ENCODE results near the gene CCL25.
"Not testable (repeated sequence)": the region's sequence is repeated elsewhere in the genome, so short reads cannot be mapped to it uniquely, and the experiment has no call there.

Gene CCL25

DNA sequence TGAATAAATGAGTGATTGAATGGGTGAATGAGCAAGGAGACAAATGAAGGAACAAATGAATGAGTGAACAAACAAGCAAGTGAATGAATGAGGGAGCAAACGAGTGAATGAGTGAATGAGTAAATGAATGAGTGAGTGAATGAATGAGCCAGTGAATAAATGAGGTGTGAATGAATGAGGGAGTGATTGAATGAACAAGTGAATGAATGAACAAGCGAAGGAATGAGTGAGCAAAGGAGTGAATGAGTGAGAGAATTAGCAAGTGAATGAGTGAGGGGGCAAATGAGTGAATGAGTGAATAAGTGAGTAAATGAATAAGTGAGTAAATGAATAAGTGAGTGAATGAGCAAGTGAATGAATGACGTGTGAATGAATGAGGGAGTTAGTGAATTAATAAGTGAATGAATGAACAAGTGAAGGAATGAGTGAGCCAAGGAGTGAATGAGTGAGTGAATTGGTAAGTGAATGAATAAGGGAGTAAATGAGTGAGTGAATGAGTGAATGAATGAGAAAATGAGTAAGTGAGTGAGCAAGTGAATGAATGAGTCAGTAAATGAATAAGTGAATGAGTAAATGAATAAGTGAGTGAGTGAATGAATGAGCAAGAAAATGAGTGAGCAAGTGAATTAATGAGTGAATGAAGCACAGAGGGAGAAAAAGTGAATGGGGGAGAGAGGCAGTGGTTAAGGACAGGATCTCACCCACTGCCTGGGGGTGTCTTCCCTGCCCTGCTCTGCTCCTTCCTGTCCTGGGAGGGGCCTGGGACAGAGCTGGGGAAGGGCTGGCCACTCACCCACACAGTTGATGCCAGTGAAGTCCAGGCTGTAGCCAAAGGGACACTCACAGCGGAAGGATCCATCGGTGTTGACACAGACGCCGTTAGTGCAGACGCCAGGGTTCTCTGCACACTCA is 36.4 kb downstream of the CCL25 start:
- no peak for DNase-seq

DNA sequence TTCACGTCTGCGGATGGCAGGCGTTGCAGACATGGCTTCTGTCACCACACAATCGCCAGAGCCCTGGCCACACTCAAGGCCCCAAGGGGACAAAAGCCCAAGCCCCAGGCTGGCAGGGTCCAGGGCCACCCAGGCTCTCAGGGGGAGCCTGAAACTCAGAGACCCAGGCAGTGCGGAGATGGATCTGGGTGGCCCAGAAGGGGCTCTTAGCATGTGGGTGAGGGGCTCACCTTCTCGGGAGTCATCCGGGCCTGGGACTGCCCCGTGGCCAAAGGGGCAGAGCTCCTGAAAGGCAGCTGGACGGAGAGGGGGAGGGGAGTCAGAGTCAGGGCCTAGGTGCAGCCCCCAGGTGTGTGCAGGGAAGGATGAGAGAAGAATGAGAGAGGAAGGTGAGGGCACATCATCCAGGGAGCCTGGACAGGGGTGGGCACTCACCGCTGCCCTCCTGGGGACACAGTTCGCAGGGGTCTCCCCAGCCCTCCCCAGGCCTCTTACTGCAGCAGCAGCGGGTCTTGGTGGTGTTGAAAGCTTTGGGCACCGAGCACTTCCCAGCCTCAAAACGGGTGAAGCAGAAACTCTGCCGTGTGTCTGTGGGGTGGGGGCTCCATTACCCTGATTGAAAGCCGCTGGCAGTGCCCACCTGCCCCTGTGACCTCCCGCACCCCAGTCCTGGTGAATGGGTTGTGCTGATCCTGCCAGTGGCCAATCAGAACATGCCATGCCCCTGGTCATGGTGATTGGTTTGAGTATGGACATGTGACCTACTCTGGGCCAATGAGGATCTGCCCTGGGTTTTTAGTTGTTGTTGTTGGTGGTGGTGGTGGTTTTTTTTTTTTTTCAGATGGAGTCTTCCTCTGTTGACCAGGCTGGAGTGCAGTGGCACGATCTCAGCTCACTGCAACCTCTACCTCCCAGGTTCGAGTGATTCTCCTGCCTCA is 37.4 kb downstream of the CCL25 start:
- DNase-seq: no peak

DNA sequence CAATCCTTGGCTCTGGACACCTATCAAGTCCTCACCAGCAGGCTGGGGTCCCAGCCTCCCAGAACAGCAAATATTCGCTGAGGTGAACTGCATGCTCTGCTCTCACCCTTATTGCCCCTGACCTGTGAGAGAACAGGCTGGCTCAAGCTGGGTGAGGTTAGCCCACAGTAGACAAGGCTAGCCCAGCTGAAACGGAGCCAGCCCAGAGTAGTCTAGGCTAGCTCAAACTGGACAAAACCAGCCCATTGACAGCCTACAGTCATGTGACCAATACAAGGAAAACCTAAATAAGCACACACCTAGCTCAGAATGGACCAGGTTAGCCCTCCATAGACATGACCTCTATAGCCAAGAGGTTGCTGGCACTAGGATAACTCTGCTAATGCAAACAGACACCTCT is 38.4 kb downstream of the CCL25 start:
- DNase-seq: no peak

DNA sequence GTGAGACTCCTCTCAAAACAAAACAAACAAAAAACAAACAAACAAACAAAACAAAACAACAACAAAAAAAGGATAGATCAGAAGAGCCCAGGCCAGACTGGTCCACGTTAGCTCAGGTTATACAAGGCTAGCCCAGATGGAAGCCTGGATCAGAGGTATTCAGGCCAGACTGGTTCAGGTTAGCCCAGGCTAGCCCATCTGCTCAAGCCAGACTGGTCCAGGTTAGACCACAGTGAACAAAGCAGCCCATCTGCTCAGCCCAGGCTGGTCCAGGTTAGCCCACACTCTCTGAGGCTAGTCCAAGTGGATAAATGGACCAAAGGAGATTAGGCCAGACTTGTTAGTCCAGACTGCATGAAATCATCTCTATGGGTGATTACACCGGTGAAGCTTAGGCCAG is 41.2 kb downstream of the CCL25 start:
- no peak for DNase-seq

DNA sequence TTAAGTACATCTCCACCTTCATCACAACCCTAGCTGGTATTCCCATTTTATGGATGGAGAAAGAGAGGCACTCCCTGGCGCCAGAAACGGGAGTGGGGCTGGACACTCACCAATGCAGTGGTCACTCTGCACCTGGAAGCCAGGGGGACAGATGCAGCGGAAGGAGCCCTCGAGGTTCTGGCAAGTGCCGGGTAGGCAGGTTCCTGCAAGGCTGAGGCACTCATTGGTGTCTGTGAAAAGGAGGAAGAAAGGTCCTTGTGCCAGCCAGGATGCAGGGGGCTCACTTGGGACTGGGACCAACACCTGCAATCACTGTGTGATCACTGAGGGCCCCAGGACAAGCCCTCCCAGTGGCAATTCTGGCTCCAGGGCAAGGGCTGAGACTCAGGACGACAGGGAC is 41.8 kb downstream of the CCL25 start:
- DNase-seq: no peak

DNA sequence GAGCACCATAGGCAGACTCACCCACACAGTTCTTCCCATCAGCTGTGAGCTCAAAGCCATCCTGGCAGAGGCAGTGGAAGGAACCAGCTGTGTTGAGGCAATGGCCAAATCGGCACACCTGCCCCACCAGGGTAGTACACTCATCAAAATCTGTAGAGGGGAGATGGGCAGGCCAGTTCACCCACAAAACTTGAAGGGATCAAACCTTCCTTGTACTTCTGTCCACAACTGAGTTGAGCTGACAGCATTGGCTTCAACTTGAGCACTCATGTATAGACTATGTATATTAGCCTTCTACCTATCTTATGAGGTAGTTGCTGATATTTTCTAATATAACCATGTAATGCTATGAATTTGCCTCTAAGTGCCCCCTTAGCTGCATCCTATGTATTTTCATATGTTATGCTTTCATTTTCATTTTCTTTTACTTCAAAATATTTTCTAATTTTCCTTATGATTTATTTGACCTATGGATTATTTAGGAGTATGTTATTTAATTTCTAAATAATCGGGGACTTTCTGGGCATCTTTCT is 42.9 kb downstream of the CCL25 start:
- DNase-seq: no peak

DNA sequence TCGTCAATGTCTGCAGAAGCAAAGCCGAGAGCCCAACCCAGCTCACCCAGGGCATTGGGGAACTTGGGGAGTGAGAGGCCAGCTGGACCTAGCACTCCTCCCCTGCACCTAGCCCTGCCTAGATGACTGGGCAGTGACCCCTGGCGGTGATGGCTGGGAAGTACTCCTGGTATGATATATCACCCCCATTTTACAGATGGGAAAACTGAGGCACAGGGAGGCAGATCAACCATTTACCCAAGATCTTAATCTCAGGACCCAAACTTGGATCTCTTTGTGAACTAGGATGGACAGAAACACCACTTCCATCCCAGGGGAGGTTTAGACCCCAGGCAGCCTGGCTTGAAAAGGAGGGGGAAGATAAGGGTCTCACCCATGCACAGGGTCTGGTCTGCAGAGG is 43.5 kb downstream of the CCL25 start:
- DNase-seq: no peak

DNA sequence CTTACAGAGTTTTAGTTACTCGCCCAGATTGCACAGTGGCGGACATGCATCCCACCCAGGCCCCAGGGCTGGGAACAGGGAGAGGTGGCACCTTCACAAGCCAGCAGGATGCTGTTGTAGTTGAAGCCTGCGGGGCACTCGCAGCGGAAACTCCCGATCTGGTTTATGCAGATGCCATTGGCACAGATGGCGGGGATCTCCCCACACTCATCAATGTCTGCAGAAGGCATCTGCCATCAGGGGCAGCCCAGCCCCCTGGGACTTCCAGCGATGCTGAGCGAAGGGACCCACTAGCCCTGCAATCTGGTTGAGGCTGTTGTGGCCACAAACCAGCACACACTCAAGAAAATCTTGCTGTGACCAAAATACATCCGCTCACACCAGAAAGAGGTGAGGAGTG is 44.6 kb downstream of the CCL25 start:
- DNase-seq: no peak

DNA sequence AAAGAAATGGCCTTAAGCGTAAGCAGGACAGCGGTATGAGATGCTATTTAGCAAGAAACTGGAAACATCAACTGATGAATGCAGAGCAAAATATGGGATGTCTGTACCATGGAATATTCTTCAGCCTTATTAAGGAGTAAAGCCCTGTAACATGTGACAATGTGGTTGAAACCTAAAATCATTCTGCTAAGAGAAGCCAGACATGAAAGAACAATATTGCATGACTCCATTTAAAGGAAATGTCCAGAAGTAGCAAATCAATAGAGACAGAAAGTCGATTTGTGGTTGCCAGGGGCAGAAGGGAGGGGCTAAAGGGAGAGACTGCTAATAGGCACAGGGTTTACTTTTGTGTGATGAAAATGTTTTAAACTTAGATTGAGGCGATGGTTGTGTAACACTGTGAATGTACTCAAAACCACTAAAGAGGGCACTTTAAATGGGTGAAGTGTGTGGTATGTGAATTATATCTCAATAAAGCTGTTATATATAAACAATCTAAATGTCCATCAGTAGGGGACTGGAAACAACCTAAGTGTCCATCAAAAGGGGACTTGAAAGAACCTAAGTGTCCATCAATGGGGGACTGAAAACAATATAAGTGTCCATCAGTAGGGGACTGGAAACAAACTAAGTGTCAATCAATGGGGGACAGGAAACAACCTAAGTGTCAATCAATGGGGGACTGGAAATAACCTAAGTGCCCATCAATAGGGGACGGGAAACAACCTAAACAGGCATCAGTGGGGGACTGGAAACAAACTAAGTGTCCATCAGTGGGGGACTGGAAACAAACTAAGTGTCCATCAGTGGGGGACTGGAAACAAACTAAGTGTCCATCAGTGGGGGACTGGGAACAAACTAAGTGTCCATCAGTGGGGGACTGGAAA is 45.4 kb downstream of the CCL25 start:
- no peak for DNase-seq

DNA sequence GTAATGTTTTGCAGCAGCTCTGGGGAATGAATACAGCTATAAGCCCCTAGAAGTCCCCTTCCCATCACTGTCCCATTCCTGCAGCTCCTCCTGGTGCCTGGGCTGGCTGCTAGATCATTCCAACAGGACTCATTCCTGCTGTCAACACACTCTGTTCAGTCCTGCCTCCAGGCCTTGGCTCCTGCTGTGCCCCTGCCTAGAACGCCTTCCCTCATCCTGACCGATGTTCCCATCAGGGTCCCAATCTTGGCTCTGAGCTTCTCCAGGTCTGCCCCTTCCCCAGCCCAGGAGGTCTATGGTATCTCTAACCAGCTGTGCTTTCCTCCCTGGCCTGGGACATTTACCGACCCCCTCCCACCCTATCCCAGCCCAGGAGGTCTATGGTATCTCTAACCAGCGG is 48.8 kb downstream of the CCL25 start:
- no peak for DNase-seq

DNA sequence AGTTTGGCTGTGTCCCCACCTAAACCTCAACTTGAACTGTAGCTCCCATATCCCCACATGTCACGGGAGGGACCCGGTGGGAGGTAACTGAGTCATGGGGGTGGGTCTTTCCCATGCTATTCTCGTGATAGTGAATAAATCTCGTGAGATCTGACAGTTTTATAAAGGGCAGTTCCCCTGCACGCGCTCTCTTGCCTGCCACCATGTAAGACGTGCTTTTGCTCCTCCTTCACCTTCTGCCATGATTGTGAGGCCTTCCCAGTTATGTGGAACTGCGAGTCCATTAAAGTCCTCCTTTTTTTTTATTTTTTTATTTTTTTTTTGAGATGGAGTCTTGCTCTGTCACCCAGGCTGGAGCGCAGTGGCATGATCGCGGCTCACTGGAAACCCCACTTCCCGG is 49.4 kb downstream of the CCL25 start:
- DNase-seq: not testable (repeated sequence)

DNA sequence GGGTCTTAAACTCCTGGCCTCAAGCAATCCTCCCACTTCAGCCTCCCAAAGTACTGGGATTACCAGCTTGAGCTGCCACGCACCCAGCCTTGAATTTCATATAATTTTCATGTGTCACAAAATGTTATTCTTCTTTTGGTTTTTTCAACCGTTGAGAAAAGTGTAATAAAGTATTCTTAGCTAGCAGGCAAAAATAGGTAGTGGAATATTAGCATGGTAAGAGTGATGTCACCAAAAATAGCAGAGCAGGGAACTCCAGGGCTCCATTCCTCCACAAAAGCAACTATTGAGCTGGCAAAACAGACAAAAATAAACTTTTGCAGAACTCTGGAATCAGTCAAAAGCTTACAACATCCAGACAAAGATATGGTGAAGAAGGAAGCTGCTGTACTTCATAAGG is 52.9 kb downstream of the CCL25 start:
- DNase-seq: no peak

DNA sequence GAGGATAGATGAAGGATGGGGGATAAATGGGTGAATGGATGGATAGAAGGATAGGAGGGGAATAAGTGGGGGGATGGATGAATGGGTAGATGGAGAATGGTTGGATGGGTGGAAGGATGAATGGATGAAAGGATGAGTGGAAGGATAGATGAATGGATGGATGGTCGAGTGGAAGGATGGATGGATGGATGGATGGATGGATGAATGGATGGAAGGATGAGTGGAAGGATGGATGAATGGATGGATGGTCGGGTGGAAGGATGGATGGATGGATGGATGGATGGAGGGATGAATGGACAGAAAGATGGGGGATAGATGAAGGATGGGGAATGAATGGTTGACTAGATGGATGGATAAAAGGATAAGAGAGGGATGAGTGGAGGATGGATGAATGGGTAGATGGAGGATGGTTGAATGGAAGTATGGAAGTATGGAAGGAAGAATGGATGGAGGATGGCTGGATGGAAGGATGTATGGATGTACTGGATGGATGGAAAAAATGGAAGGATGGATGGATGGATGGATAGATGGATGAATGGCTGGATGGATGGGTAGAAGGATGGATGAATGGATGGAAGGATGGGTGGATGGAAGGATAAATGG is 54.8 kb downstream of the CCL25 start:
- no peak for DNase-seq

DNA sequence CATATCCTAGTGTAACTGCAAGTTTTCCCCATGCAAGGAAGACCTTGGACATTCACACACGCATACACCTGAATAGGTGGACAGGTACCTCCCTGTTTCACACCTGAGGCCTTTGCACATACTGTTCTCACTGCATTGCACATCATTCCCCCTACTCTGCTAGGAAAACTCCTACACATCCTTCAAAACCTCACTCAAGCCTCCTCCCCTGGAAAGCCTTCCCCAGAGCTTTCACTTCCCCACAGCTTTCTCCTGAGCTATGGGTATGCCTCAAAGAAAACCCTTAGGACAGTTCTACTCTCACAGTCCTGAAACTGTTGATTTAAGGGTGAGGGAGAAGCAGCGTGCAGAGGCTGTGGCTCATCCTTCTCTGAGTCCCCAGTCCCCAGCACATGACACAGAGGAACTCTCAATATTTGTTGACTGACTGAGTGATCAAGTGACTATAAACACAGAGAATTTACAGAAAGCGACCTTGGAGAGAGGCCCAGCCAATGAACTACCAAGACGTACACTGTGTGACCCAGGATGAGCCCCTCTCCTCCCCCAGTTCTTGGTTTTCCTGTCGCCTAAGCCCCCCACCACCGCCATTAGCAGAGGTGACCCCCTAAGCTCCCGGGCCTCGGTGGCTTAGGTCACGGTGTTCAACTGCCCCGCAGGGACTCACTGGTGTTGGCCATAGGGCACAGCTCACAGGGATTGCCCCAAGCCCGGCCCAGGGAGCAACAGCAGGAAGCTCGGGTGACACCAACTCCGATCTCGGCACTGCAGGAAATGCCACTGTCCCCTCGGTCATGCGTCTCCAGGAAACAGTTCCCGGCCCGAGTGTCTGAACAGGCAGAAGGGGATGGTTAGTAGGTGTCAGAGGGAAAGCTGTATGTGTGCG is 56.2 kb downstream of the CCL25 start:
- DNase-seq: no peak

DNA sequence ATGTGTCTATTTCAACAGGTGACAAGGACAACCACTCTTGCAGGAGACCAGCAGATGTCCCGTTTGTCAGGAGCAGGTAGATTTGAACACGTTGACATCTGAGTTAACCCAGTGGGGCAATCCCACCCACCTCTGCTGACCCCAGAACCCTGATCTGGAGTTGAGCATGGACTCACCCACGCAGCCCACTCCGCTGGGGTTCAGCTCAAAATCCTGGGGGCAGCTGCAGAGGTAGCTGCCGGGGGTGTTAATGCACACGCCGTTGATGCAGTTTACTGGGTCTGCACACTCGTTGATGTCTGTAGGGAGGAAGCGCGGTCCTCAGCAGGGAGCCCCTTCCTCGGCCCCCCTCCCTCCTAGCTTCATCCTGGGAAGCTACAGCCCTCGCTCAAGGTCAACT is 56.9 kb downstream of the CCL25 start:
- no peak for DNase-seq

DNA sequence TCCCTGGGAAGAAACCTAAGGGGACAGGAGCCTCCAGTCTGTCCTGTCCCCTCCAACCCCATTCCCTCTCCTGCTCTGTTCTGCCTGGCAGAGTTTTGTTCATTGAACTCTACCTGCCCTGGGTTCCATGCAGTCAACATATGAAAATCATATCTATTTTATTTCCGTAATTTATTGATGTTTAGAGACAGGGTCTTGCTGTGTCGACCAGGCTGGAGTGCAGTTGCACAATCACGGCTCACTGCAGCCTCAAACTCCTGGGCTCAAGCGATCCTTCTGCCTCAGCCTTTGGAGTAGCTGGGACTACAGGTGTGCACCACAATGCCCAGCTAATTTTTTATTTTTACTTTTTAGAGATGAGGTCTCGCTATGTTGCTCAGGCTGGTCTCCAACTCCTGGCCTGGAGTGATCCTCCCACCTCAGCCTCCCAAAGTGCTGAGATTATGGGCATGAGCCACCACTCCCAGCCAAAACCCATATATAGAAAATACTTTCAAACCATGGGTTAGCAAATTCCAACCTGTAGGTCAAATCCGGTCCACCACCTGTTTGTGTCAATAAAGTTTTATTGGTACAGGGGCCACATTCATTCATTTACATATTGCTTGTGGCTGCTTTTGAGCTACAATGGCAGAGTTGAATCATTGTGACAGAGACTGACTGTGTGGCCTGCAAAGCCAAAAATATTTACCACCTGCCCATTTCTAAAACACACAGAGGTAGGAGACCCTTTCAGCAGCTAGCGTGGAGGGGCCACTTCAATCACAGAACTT is 57.5 kb downstream of the CCL25 start:
- DNase-seq: no peak

DNA sequence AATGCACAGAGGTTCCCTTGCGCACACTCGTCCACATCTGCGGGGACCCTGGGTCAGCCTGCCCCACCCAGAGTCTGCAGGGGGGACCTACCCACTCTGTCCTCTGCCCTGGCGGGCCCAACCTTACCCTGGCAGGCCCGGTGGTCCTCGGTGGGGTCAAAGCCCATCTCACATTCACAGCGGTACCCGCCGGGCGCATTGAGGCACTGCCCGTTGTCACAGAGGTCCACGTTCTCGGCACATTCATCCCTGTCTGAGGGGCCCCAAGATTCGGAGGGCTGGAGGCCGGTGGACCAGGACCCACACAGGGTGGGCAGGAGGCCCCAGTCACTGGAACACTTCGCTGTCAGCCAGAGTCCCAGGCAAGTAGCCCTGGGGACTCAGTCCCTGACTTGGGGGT is 58.4 kb downstream of the CCL25 start:
- no peak for DNase-seq

DNA sequence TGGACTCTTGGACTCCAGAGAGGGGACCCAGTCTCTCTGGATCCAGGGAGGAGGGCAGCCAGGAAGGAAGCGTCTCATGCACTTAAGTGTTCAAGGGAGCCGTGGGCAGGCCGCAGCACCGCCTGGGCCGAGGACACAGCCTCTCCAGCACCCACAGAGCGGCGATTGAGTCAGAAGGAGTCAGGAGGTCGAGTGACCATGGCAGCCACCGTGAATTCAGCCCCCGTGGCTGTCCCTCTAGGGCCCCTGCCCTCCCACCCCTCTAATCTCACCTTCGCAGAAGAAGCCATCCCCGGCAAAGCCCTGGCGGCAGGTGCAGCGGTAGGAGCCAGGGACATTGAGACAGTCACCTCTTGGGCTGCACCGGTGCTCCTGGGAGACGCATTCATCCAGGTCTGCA is 58.8 kb downstream of the CCL25 start:
- DNase-seq: no peak

All from NK-92 treated with Interleukin-12 subunit alpha and Interleukin-12 subunit beta, amount 100 ng/mL, for 24 hours (cell line).